Epithelial cell of proximal tubule (primary cell): ENCODE measurements around the gene STAM2. TPM values are rescaled to one million over a fixed set of nuclear protein-coding genes. Genes with fewer than 3 reads are reported as not detected.
"Not testable (repeated sequence)": the region's sequence is repeated elsewhere in the genome, so short reads cannot be mapped to it uniquely, and the experiment has no call there.

ENCODE experiments used
- DNase-seq: peaks from one replicate; pipeline ENCODE4 v3.0.0-alpha.2; 2011; ENCODE audit warnings: low read depth
- H3K4me3 ChIP-seq: 2 replicates; pipeline ENCODE4 v1.5.1; 2011; ENCODE audit warnings: low read depth, mild to moderate bottlenecking, low read length
- CTCF ChIP-seq: conservative IDR thresholded peaks from 2 replicates; pipeline ENCODE4 v1.5.1; 2012; ENCODE audit warnings: low read depth, mild to moderate bottlenecking, low read length
- total RNA-seq: library from RNA; depleted of rRNA; stranded (reverse); fragments of >200 nt; gene quantifications from 2 replicates; pipeline ENCODE4 v1.2.3, GENCODE V29; 2015

The STAM2 gene
- total RNA-seq, 1 donor from 2014 or later, result 18.7 TPM

- no peak for TF ChIP-seq CTCF
- DNase-seq, result no peak
Measured at GRCh38 chr2:152093464-152093863, 82.1 kb downstream of the STAM2 start.

GRCh38 chr2:152092095-152092494 lies 83.5 kb downstream of the STAM2 start:
- TF ChIP-seq CTCF, result no peak
- H3K4me3 ChIP-seq, result no peak overlapping the region
- DNase-seq, result no peak

More at GRCh38 chr2:152093464-152093863, 82.1 kb downstream of the STAM2 start:
- H3K4me3 ChIP-seq, result no peak overlapping the region

- not testable (repeated sequence) for DNase-seq, H3K4me3 ChIP-seq
Measured at GRCh38 chr2:152090726-152091125, 84.8 kb downstream of the STAM2 start.

GRCh38 chr2:152089238-152089637 lies 86.3 kb downstream of the STAM2 start:
- no peak for DNase-seq
- no peak for TF ChIP-seq CTCF
- no peak overlapping the region for H3K4me3 ChIP-seq

- no peak for DNase-seq
- H3K4me3 ChIP-seq, result no peak overlapping the region
- no peak for TF ChIP-seq CTCF
Measured at GRCh38 chr2:152088006-152088405, 87.6 kb downstream of the STAM2 start.

GRCh38 chr2:152086231-152086630 lies 89.3 kb downstream of the STAM2 start:
- TF ChIP-seq CTCF, result no peak
- DNase-seq, result no peak
- no peak overlapping the region for H3K4me3 ChIP-seq

- no peak for TF ChIP-seq CTCF
- no peak for DNase-seq
- H3K4me3 ChIP-seq, result no peak overlapping the region
Measured at GRCh38 chr2:152084076-152084475, 91.5 kb downstream of the STAM2 start.
